Adrenal gland (tissue), 5 donors: ENCODE measurements around the gene IDH3A.

Experiments used
- POLR2A ChIP-seq, 2 donors: fragments of 450-650 bp; IDR thresholded peaks; one replicate each; pipeline ENCODE4 v1.6.1; 2017; ENCODE audit warnings: antibody characterized with exemption in 2 of 2, mild to moderate bottlenecking in 2 of 2, moderate library complexity in 1 of 2
- TF ChIP-seq, protein P1 (sequence below), 6 experiments: fragments of 450-650 bp in 4 of 6; fragments of 200-600 bp in 2 of 6; sonication (generic) in 1 of 6; IDR thresholded peaks; 1 replicate in 5 of 6; 2 replicates in 1 of 6; pipeline versions ENCODE4 v1.5.1 to v1.8.0; 2016 to 2021; ENCODE audit warnings: antibody characterized with exemption in 6 of 6, mild to moderate bottlenecking in 2 of 6, moderate library complexity in 1 of 6
- donor health status: DM: no; HTN: no; CAD: no.

DNA sequence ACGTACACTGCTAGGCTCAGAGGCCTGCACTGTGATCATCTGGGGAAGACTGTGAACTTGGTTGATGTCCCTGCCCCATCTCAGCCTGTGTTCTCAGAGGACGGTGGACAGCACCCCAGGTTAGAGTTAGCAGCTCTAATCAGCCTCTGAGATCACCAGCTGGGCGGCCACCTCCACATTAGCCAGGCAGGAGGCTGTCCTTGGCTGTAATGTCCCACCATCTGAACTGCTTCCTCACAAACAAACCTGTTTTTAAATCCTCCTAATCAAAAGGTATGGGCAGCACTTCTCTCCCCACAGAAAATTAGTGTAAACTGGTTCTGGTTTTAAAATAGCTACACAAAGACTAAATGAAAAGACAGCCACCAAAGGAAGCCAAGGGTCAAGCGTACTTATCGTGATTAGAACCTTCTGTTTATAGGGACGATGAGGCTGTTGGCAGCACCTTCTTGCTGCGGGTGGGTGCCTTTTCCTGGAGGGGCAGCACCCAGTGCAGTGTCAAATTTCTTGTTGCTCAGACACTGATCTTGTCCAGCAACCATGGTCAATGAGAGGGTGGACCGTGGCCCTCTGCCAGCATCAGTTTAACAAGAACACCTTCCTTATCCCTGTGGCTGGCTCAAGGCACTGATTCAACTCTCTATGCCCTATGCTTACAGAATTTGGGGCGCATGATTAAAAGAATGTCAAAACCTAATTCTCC, 60.6 kb downstream of the IDH3A start:
- no peak for TF ChIP-seq POLR2A (IDR thresholded peaks at IDR 0.05)
- TF ChIP-seq, protein P1, sequence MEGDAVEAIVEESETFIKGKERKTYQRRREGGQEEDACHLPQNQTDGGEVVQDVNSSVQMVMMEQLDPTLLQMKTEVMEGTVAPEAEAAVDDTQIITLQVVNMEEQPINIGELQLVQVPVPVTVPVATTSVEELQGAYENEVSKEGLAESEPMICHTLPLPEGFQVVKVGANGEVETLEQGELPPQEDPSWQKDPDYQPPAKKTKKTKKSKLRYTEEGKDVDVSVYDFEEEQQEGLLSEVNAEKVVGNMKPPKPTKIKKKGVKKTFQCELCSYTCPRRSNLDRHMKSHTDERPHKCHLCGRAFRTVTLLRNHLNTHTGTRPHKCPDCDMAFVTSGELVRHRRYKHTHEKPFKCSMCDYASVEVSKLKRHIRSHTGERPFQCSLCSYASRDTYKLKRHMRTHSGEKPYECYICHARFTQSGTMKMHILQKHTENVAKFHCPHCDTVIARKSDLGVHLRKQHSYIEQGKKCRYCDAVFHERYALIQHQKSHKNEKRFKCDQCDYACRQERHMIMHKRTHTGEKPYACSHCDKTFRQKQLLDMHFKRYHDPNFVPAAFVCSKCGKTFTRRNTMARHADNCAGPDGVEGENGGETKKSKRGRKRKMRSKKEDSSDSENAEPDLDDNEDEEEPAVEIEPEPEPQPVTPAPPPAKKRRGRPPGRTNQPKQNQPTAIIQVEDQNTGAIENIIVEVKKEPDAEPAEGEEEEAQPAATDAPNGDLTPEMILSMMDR (IDR thresholded peaks at IDR 0.05): no peak
